GM18873 (cell line): ENCODE results near the gene C10orf71.

Experiments used
- ATAC-seq: cut with Tn5 transposase; IDR thresholded peaks from one replicate; pipeline ENCODE4 v1.9.1; 2021; ENCODE audit warnings: mild to moderate bottlenecking, moderate library complexity, moderate number of reproducible peaks; ENCODE audit not compliant: unreplicated experiment, low FRiP score

Gene C10orf71

GRCh38 chr10:49330127-49330665 lies 31.2 kb downstream of the C10orf71 start:
- ATAC-seq: no peak

- ATAC-seq: no peak
Measured at GRCh38 chr10:49331431-49331830, 32.5 kb downstream of the C10orf71 start.

- ATAC-seq: no peak
Measured at GRCh38 chr10:49332333-49332732, 33.4 kb downstream of the C10orf71 start.

- ATAC-seq: no peak
Measured at GRCh38 chr10:49332768-49333167, 33.8 kb downstream of the C10orf71 start.

GRCh38 chr10:49333192-49333591 lies 34.2 kb downstream of the C10orf71 start:
- no peak for ATAC-seq

GRCh38 chr10:49334964-49335363 lies 36.0 kb downstream of the C10orf71 start:
- ATAC-seq: no peak

- no peak for ATAC-seq
Measured at GRCh38 chr10:49335364-49335972, 36.5 kb downstream of the C10orf71 start.

GRCh38 chr10:49338604-49339003 lies 39.6 kb downstream of the C10orf71 start:
- no peak for ATAC-seq

GRCh38 chr10:49344840-49345239 lies 45.9 kb downstream of the C10orf71 start:
- ATAC-seq: no peak

- no peak for ATAC-seq
Measured at GRCh38 chr10:49347342-49347741, 48.4 kb downstream of the C10orf71 start.

- ATAC-seq: no peak
Measured at GRCh38 chr10:49347827-49348226, 48.9 kb downstream of the C10orf71 start.

GRCh38 chr10:49348593-49348992 lies 49.6 kb downstream of the C10orf71 start:
- no peak for ATAC-seq

GRCh38 chr10:49349390-49349789 lies 50.4 kb downstream of the C10orf71 start:
- ATAC-seq: no peak

- ATAC-seq: no peak
Measured at GRCh38 chr10:49350138-49350537, 51.2 kb downstream of the C10orf71 start.

- no peak for ATAC-seq
Measured at GRCh38 chr10:49350846-49351532, 52.0 kb downstream of the C10orf71 start.

GRCh38 chr10:49351669-49352068 lies 52.7 kb downstream of the C10orf71 start:
- ATAC-seq: no peak

- ATAC-seq: no peak
Measured at GRCh38 chr10:49352323-49352722, 53.4 kb downstream of the C10orf71 start.

GRCh38 chr10:49353026-49353894 lies 54.3 kb downstream of the C10orf71 start:
- no peak for ATAC-seq

- ATAC-seq: no peak
Measured at GRCh38 chr10:49353895-49354566, 55.1 kb downstream of the C10orf71 start.

- ATAC-seq: no peak
Measured at GRCh38 chr10:49354593-49354992, 55.6 kb downstream of the C10orf71 start.

GRCh38 chr10:49355221-49355620 lies 56.3 kb downstream of the C10orf71 start:
- no peak for ATAC-seq
